ENCODE results near the gene GABRR2.

Gene GABRR2

DNA sequence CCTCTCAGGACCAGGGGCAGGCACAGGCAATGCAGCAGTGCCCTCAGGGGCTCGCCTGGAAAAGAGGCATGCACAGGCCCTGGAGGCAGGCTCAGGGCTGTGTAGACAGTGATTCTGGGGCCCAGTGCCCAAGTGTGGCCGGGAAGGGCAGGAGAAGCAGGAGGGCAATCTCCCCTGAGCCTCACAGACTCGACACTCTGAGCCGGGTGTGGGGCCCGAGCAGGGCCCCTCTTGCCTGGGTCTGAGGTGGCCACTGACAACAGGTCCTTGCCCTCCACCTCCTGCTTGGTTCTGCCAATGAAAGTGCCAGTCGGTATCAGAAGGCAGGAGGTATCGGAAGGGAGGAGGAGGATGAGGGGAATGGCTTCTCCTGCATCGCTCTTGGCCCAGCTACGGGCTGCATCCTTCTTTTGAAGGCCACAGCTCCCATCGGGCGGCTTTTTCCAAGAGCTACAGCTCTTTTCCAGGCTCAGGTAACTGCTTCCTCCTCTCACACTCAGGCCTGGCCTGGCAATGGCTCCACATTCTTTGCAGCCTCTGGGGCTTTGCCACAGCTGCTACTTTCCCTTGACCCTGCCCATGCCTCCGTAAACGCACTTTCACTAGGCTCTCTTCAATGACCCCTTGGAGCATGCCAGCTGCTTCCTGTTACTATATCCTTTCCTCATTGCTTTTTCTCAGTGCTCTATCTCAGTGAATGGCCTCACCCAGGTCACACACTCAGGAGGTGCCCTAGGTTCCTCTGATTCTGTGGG is 24.5 kb downstream of the GABRR2 start:
- no peak for DNase-seq

DNA sequence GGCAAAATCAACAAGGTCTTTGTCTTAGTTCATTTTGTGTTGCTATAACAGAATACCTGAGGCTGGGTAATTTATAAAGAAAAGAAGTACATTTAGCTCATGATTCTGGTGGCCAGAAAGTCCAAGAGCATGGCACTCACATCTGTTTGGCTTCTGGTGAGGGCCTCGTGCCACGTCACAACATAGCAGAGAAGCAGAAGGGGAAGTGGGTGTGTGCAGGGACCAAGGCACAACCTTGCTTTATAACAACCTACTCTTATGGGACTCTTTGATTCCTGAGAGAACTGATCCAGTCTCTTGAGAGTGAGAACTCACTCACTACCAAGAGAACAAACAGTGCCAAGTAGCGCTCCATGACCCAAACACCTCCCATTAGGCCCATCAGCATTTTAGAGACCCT is 25.4 kb downstream of the GABRR2 start:
- no peak for DNase-seq

DNA sequence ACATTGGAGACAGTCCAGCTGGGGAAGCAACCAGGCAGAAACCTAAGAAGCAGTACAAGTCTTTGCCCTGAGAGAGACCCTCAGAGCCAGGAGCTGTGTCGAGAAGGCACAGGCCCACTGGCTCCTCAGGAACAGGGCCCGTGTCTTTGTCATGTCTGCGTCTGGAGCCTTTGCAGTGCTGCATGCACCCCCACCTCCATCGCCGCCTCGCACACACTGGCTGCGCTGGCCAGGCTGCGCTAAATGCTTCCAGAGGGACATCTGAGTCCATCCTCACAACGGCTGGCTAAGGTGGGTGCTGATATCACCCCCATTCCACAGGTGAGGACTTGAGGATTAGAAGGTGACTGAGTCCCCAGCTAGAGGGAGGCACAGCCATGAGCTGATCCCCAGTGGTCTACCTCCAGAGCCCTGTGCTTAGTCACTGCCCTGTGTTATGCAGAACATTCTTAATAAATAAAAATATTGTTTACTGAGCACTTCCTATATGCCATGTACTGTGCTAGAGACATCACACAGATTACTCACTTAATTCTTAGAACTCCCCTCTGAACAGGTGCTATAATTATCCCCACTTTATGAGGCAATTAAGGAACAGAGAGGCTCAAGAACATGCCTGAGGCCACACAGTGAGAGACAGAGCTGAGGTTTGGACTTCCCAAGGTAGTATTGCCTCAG is 27.6 kb downstream of the GABRR2 start:
- no peak for DNase-seq

DNA sequence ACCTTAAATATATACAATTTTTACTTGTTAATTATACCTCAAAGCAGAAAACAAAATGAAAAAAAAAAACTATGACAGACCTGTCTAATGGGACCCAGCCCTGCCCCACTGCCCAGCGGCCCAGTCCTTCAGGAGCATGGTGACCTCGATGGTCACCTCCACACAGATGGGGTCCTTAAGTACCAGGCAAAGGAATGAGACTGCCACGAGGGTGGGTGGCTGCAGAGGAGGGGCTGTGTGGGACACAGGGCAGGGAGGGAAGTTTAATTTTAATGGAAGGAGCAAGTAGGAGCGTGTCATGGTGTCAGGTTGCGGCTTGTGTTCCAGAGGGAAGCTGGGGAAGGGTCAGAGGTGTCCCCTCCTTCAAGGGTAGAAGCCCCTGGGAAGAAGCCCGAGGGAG is 28.6 kb downstream of the GABRR2 start:
- no peak for DNase-seq

DNA sequence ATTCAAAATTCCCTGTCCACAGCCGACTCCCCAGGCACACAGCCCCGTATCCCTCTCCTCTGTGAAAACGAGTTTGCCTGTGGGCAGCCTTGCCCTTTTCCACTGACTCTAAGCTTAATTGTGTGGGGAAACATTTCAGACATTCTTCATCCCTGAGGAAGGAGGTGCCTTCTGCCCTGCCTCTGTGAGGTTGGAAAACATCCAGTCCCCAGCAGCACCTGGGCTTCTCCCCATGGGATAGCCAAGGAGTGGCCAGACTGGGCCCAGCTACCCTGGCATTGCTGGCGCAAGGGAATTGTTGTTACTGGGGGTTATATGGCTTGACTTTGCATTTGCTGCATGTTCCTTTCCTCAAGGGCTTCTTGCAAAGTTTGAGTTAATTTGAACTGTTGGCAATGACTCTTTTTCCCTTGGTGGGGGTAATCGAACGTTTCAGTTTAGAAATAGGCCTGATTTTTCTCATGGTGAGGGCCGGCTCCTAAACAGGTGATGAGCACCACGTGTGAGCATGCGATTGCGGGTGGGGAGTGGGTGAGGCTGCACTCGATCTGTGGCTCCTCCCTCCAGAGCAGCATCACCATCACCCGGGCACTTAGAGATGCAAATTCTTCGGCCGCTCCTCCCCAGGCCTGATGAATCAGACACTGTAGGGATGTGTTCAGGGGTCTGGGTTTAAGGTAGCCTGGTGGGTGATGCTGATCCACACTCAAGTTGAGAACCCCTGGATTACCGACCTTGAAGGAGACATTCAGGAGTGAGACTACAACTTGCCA is 29.9 kb downstream of the GABRR2 start:
- DNase-seq: no peak

DNA sequence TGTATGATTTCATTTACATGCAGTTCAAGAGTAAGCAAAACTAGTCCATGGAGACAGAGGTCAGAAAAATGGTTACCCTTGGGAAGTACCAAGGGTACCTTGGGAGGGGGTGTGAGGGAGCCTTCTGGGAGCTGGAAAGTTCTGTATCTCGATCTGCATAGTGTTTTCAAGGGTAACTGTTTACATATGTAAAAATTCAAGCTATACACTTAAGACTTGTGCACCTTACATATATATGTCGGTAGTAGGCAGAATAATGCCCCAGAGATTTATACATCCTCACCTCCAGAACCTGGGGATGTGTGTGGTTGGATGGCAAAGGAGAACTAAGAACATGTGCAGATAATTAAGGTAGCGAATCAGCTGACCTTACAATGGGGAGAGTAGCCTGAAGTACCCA is 31.0 kb downstream of the GABRR2 start:
- no peak for DNase-seq

- no peak for DNase-seq
Measured at GRCh38 chr6:89282749-89283148, 32.4 kb downstream of the GABRR2 start.

- DNase-seq: peak; percentile 6
Measured at GRCh38 chr6:89281779-89282246, 33.3 kb downstream of the GABRR2 start.

DNA sequence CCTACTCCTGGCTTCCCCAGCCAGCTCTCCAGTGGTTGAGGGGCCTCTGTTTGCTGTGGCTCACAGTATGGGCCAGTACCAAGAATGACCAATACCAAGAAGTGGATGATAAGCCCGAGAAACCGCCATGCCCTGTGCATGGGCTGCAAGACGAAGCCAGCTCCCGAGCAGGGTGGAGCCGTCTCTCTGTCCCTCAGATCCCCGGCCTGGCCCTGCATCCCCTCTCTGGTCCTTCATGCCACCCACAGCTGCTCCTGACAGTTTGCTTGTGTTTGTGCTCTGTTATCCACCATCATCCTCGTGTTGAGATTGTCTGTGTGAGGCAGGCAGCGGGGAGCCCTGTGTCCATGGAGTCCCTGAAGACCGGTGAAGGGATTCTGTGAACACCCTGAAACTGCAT is 36.1 kb downstream of the GABRR2 start:
- no peak for DNase-seq

GRCh38 chr6:89275900-89276299 is 39.2 kb downstream of the GABRR2 start:
- no peak for DNase-seq

- no peak for DNase-seq
Measured at GRCh38 chr6:89273816-89274215, 41.3 kb downstream of the GABRR2 start.

GRCh38 chr6:89272596-89272995 is 42.5 kb downstream of the GABRR2 start:
- no peak for DNase-seq

DNA sequence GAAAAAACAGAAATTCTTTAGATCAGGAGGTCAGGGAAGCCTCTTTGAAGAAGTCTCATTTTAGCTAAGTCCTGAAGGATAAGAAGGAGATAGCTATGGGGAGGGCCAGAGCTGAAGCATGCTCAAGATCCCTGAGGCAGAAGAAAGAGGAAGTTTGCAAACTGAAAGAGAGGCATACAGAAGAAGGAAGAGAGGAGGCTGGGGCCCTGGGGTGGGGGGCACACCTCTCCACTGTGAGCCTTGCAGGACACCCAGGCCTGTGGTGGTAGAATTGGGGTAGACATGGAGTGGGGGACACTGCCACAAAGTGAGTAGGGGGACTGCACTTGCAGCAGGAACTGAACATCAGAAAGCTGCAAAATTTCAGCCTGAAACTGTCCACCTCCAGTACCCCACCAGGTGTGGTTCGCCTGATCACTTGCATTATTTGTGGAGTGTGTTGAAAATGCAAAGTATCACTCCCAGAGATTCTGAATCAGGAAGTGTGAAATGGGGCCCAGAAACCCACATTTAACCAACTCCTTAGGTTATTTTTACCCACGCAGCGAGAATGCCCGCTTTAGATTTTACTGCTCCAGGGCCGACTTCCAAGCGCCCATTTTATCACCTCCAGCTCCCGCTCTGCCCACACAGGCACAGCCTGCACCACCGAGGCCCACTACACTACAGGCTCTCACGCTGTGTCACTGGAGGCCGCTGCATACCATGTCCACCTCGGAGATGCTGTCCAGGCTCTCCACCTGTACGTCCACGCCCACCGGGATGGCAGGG is 44.0 kb downstream of the GABRR2 start:
- DNase-seq: no peak

DNA sequence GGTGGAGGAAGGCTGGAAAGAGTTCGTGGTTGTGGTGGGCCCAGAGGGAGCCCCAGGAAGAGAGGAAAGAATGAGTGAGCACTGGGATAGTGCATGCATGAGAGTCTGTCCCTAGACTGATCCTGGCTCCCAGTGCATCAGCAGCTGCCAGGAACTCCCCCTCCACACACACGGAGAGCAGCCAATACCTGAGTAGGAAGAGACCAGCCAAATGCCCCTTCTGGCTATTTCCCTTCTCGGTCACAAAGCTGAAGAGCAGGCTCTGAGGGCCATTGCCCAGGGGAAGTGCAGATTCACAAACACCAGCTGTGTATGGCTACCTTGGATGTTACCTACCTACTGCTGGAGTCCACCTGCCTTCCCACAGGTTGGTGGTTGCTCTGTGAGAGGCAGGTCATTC is 45.1 kb downstream of the GABRR2 start:
- no peak for DNase-seq

DNA sequence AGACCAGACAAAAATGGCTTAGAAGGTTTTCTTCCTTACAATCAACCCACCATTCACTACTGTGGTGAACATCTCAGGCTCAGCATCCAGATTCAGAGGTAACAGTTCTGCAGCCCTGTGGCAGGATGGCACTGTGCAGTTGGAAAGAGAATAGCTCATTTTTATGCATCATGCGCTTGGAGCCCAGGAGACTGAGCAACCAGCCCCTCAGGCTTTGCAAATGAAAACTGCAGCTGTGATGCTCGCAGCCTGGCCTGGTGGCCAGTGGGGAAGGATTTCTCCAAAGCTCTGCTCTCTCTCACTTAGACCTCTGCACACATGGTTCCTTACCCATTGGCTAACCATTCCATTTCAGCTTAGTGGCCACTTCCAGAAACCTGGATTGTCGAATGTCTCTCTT is 45.8 kb downstream of the GABRR2 start:
- no peak for DNase-seq

- DNase-seq: no peak
Measured at GRCh38 chr6:89268776-89269175, 46.3 kb downstream of the GABRR2 start.

GRCh38 chr6:89267918-89268317 is 47.2 kb downstream of the GABRR2 start:
- no peak for DNase-seq

DNA sequence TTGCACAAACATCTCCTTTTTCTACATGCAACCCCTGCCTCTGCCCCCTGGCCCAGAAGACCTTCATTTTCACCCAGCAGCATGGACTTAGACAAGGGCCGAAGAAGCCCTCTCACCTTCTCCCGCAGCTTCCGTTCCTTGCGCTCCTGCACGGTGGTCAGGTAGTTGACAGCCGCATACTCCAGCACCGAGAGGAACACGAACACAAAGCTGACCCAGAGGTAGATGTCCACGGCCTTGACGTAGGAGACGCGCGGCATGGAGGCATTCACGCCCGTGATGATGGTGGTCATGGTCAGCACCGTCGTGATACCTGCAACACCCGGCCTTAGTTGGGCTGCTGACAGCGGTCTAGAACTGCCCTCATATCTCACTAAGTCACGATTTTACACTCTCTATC is 50.8 kb downstream of the GABRR2 start:
- no peak for DNase-seq

DNA sequence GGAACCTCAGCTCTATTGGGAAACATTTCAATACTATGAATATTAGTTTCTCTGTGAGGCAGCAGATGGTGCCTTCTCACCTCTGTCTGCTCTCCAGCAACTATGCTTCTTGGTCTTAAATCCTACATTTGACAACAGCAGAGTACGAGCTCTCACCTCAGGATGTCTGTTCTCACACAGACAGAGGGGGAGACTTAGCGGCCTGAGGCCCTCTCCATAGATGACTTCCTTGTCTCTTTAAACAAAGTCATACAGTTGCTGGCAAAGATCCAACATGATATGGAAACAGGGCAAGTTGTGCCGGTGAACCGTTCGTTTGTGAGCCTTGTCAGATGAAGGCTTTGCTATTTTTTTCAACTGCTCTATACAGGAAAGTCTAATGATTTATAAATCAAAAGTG is 54.3 kb downstream of the GABRR2 start:
- DNase-seq: peak; percentile 12

DNA sequence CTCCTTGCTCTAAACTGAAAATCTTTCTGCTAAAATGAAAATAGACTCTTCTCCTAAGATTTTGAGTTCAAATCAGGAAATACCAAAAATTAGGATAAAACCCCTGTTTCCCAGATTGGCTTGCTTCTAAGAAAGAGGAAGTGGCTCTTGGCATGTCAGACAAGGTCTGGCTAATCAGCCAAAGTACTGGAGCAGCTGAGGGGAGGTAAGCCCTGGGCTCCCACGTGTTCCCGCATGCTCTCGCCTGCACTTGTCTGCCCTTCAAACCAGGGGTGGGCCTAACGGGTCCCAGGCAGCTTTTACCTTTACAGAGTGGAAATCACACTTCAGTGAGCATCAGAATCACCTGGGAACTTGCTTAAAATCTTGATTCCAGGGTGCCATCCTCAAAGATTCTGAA is 54.8 kb downstream of the GABRR2 start:
- DNase-seq: no peak

GRCh38 chr6:89258912-89259311 is 56.2 kb downstream of the GABRR2 start:
- DNase-seq: no peak

DNA sequence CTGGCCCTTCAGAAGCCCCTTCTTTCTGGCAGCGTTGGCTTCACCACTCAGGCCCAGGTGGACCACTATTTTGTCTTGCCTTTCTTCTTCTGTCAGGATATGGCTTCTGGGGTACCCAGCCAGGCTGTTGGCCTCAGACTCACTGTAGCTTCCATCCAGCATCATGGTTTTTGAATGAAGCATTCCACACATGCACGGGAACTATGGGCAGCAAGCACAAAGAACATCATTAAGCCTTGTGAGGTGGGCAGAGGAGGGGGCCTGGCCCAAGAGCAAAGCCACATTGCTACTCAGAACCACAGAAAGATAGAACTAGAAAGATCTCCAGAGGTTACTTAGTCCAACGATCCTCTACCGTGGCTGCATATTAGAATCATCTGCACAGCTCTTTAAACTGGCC is 57.3 kb downstream of the GABRR2 start:
- DNase-seq: no peak

- no peak for DNase-seq
Measured at GRCh38 chr6:89257346-89257745, 57.8 kb downstream of the GABRR2 start.
